ENCODE measurements around the gene ECHDC1. TPM values are rescaled to one million over a fixed set of nuclear protein-coding genes. Genes with fewer than 3 reads are reported as not detected.
A peak's percentile ranks its signal among the peaks of the same experiment; 100 is the strongest.
"Not testable (repeated sequence)": the region's sequence is repeated elsewhere in the genome, so short reads cannot be mapped to it uniquely, and the experiment has no call there.

ECHDC1 gene
- 35.3 and 47.4 TPM in 2 replicates for total RNA-seq (2014; rRNA removed; shearing (Covaris generic))

DNA sequence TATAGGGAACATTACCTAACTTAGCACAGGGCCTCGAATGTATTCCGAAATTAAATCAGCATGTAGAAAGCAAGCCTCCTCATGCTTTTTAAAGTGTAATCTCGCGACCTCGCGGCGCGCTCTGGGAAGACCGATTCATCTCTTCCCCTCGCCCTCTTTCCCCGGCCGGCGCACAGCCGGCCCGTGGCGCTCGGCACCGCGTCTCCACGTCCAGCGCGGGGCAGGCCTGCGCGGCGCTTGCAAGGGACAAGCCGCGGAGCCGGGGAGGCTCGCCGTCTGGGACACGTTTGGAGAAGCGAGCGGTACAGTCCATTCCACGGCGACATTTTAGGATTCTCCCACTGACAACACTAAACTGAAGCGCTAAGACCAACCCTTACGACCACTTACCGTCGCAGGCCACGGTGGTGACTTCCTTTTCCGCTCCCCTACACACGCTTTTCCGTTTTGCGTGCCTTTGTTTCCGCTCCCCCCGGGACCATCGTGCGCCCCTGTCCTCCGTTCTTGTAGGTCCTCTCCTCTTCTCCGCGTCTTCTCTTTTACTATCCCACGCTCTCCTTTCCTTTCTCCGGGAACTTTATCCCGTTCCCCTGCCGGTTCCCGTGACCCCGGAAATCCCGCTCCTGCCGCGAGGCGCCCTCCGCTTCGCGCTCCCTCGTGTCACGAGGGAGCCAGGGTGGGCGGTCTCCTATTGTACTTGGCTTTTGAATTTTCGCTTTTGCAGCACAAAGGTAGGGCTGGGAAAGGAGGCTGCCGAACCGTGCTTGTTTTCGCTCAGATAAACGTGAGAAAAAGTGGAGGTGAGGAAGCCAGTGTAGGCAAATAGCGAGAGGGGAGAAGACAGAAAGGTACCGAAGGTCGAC, at the start of gene ECHDC1:
TSS of gene ECHDC1 (minus strand) at position 664 of the 863 bp plus-strand sequence. CDS start 12,581 bp downstream, outside the sequence.
- peak; percentile 78 for DNase-seq (ENCODE audit: low spot score)
- in situ Hi-C loops (cut with HindIII; ENCODE audit: low sequenced_read_pairs), result no loop called here

DNA sequence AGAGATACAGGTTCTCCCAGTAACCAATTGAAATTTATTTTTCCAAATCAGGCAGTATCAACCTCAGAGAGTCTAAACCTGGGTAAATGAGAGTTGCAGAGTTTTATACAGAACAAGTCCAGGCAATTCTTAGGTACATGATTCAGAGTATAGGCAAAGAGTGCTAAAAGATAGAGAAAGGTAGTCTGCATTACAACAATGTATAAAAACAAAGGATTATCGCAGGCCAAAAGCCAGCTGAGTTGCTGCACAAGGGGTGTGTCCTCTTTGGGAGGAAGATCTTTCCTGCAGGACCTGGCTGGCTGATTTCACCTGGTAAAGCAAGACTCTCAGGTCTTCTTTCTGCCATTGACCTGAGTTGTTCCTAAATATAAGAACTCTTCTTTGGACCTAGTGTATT, 48.9 kb upstream of the ECHDC1 start:
- in situ Hi-C loops (cut with HindIII; ENCODE audit: low sequenced_read_pairs), result no loop called here
- DNase-seq (ENCODE audit: low spot score), result no peak

DNA sequence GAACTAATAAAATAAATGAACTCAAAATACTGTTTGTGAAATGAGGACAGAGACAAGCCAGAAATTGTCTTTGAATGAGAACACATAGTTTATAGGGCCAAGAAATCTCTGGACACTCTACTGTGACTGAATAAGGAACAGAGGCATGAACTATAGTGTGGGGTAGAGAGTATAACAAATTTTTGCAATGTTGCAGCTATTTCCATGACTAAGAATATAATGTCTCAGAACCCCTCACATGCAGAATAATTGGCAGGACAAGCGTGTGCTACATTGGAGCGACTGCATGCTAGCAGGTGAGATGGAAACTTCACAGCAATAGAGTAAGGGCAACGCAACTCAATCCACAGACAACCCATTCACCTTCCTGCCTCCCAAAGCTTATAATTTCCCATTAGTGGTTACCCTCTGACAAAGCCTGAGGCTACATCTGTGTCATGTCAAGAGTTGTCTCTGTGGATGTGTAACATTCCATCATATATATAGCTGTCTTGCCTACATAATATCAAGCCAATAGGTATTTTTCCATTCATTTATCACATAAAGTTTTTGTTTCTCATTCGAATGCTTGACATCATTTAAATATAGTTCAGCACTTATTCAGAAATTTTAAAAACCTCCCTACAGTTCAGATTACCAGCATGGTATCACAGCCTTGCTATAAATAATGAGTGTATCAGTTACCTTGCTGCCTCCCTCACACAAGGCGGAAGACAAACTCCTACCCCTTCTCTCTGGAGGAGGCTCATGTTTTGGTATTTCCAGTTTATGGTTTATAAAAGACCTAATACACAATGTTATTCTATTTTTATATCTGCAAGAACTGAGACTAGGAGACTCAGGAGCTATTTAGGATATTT, 47.9 kb upstream of the ECHDC1 start:
- in situ Hi-C loops (cut with HindIII; ENCODE audit: low sequenced_read_pairs), result no loop called here

GRCh38 chr6:127389706-127390105, 46.3 kb upstream of the ECHDC1 start:
- in situ Hi-C loops (cut with HindIII; ENCODE audit: low sequenced_read_pairs), result no loop called here
- DNase-seq (ENCODE audit: low spot score), result no peak

More for the DNA sequence above, 47.9 kb upstream of the ECHDC1 start:
- DNase-seq (ENCODE audit: low spot score), result no peak

DNA sequence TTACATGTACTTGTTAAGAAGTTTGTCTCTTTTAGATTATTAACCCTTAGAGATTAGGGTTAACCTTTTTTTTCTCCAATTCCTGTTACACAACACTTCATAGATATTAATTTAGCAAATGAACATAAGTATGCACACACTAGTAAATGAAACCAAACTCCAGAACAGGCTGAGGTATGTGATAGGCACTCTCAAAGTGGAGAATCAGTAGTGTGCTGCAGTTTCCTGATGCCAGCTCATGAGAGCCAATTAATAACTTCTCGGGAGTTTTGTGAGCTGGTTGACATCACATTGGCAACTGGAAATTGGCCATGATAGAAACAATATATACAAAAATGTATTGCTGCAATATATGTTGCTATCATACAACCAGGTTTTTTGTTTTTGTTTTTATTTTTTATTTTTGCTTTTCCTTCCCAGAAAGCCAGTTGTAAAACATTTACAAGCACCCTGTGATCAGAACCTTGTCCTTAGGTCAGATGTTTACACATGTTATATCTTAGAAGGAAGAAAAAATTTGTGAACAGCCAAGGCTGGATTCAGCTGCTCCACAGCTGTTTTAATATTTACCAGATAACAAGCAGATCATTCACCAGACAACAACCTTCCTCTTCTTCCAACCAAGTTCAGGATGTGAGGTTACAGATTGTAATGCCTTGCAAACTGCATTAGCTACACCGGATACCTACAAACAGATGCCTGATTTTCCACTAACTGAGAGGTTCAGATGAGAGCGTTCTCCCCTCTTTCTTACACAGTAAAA, 42.4 kb upstream of the ECHDC1 start:
- in situ Hi-C loops (cut with HindIII; ENCODE audit: low sequenced_read_pairs), result no loop called here
- no peak for DNase-seq (ENCODE audit: low spot score)

DNA sequence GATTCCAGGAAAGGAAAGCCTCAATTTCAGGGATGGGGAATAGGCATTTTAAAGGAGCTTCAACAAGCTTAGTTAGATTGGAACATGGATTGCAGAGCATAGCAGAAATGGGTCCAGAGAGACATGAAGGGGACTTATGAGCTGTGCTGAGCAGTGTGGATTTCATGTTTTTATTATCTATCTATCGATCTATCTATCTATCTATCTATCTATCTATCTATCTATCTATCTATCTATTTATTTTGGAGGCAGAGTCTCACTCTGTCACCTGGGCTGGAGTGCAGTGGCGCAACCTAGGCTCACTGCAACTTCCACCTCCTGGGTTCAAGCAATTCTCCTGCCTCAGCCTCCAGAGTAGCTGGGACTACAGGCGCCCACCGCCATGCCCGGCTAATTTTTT, 41.4 kb upstream of the ECHDC1 start:
- DNase-seq (ENCODE audit: low spot score); in situ Hi-C loops (cut with HindIII; ENCODE audit: low sequenced_read_pairs): not testable (repeated sequence)

- in situ Hi-C loops (cut with HindIII; ENCODE audit: low sequenced_read_pairs), result no loop called here
- DNase-seq (ENCODE audit: low spot score), result no peak
These were observed 40.6 kb upstream of the ECHDC1 start for GRCh38 chr6:127383988-127384387.

DNA sequence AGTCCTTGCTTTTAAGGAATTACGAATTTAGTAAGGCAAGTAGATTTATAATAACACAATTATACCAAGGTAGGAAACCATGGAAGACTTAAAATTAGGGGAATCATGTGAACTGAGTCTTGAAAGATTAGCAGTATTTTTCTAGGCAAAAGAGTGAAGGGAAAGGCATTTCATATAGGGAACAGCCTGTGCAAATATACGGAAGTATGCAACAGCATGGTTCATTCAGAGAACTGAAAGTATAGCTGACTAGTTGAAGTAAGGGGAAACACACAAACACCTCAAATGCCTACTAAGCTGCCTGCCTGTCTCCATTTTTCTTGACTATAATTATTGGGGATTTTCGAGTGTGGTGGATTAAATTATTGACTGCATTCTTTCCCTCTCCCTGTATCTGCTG, 39.0 kb upstream of the ECHDC1 start:
- in situ Hi-C loops (cut with HindIII; ENCODE audit: low sequenced_read_pairs), result no loop called here
- no peak for DNase-seq (ENCODE audit: low spot score)

GRCh38 chr6:127381384-127381783, 38.0 kb upstream of the ECHDC1 start:
- no peak for DNase-seq (ENCODE audit: low spot score)
- in situ Hi-C loops (cut with HindIII; ENCODE audit: low sequenced_read_pairs), result no loop called here

- in situ Hi-C loops (cut with HindIII; ENCODE audit: low sequenced_read_pairs), result no loop called here
- DNase-seq (ENCODE audit: low spot score), result no peak
These were observed 33.3 kb upstream of the ECHDC1 start for GRCh38 chr6:127376685-127377084.

GRCh38 chr6:127367023-127367375, 23.6 kb upstream of the ECHDC1 start:
- in situ Hi-C loops (cut with HindIII; ENCODE audit: low sequenced_read_pairs), result no loop called here
- DNase-seq (ENCODE audit: low spot score), result no peak

DNA sequence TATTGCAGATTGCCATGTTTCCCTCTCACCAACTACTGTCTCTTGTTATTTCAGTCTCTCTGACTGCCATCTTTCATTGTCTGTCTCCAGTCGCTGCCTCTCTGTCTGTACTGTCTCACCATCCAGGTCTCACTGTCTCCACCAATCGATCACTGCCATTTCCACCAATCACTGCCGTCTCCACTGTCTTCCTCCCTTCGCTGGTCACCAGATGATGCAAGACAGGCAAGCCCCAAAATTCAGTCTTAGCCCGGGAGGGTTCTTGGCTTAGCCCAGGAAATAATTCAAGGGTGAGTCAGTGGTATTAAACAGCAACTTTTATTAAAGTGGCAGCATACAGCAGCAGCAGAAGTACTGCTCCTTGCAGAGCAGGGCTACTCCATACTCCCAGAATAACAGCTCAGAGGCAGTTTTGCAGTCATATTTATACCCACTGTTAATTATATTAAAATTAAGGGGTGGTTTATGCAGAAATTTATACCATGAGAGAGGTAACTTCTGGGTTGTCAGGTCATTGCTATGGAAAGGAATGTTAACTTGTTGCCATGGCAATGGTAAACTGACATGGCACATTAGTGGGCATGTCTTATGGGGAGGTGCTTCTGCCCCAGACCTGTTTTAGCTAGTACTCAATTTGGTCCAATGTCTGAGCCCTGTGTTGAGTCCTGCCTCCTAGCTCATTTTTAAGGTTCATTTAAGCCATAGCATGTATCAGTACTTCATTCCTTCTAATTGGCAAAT, 23.0 kb upstream of the ECHDC1 start:
- in situ Hi-C loops (cut with HindIII; ENCODE audit: low sequenced_read_pairs), result no loop called here
- DNase-seq (ENCODE audit: low spot score), result no peak

- in situ Hi-C loops (cut with HindIII; ENCODE audit: low sequenced_read_pairs), result no loop called here
- DNase-seq (ENCODE audit: low spot score), result no peak
These were observed 22.5 kb upstream of the ECHDC1 start for GRCh38 chr6:127365874-127366273.

- no peak for DNase-seq (ENCODE audit: low spot score)
- in situ Hi-C loops (cut with HindIII; ENCODE audit: low sequenced_read_pairs), result no loop called here
These were observed 9.1 kb upstream of the ECHDC1 start for GRCh38 chr6:127352524-127352923.

DNA sequence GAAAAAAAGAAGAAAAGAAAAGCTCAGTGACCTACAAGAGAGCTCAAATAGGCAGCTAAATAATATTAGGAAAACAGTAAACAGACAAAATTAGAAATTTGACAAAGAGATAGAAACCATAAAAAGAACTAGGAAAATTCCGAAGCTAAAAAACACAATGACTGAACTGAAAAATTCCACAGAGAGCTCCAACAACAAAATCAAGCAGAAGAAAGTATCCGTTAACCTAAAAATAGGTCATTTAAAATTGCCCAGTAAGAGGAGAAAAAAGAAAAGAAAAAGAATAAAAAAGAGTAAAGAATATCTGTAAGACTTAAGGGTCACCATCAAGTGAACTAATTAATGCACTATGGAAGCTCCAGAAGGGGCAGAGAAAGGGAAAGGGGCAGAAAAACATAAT, 6.6 kb upstream of the ECHDC1 start:
- in situ Hi-C loops (cut with HindIII; ENCODE audit: low sequenced_read_pairs), result no loop called here
- no peak for DNase-seq (ENCODE audit: low spot score)

DNA sequence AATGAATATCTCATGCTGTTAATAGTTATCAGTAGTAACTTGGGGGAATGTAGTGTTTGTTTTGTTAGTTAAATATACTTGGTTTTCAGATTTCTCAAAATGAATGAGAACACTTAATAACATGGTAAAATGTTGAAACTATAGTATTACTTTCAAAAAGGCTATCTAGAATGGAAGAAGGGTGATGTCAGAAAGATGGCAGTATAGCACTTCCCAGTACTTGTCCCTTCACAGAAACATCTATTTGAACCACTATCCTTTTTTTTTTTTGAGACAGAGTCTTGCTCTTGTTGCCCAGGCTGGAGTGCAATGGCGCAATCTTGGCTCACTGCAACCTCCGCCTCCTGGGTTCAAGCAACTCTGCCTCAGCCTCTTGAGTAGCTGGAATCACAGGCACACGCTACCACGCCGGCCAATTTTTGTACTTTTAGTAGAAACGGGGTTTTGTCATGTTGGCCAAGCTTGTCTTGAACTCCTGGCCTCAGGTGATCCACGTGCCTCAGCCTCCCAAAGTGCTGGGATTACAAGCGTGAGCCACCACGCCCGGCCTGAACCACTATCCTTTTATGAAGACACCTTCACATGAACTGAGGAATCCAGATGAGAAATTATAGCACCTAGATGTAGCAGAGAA, 4.7 kb upstream of the ECHDC1 start:
- no peak for DNase-seq (ENCODE audit: low spot score)
- in situ Hi-C loops (cut with HindIII; ENCODE audit: low sequenced_read_pairs), result no loop called here

- in situ Hi-C loops (cut with HindIII; ENCODE audit: low sequenced_read_pairs), result no loop called here
- DNase-seq (ENCODE audit: low spot score), result no peak
These were observed 3.8 kb upstream of the ECHDC1 start for GRCh38 chr6:127347178-127347577.

- in situ Hi-C loops (cut with HindIII; ENCODE audit: low sequenced_read_pairs), result no loop called here
- no peak for DNase-seq (ENCODE audit: low spot score)
These were observed 2.1 kb upstream of the ECHDC1 start for GRCh38 chr6:127345521-127345920.

Data from G401 (cell line).